HG03575 (cell line): Measurements from ENCODE around the gene TMCO2.
A peak's percentile ranks its signal among the peaks of the same experiment; 100 is the strongest.
"Not testable (repeated sequence)": the region's sequence is repeated elsewhere in the genome, so short reads cannot be mapped to it uniquely, and the experiment has no call there.

Experiments
- ATAC-seq: cut with Tn5 transposase; IDR thresholded peaks from one replicate; pipeline ENCODE4 v1.9.1; 2021; ENCODE audit not compliant: unreplicated experiment, insufficient number of reproducible peaks, low FRiP score; ENCODE audit errors: extremely low read depth

TMCO2 gene

GRCh38 chr1:40247655-40248054, at the start of gene TMCO2:
TMCO2 (plus strand) TSS chr1:40247937; CDS start chr1:40247994, 57 bp downstream.
- no peak for ATAC-seq

GRCh38 chr1:40199126-40199525, 48.6 kb upstream of the TMCO2 start:
- no peak for ATAC-seq

GRCh38 chr1:40204856-40205255, 42.9 kb upstream of the TMCO2 start:
- ATAC-seq = no peak

- ATAC-seq = no peak
Measured at GRCh38 chr1:40210511-40211204, 37.1 kb upstream of the TMCO2 start.

GRCh38 chr1:40218333-40218732, 29.4 kb upstream of the TMCO2 start:
- ATAC-seq = no peak

GRCh38 chr1:40221471-40221905, 26.2 kb upstream of the TMCO2 start:
- ATAC-seq = not testable (repeated sequence)

GRCh38 chr1:40221977-40222772, 25.6 kb upstream of the TMCO2 start:
- no peak for ATAC-seq

- ATAC-seq = no peak
Measured at GRCh38 chr1:40224040-40224439, 23.7 kb upstream of the TMCO2 start.

- ATAC-seq = no peak
Measured at GRCh38 chr1:40226192-40226591, 21.5 kb upstream of the TMCO2 start.

GRCh38 chr1:40232444-40232843, 15.3 kb upstream of the TMCO2 start:
- ATAC-seq = peak; percentile 81

GRCh38 chr1:40239626-40240025, 8.1 kb upstream of the TMCO2 start:
- ATAC-seq = no peak

GRCh38 chr1:40240390-40240789, 7.3 kb upstream of the TMCO2 start:
- no peak for ATAC-seq

- ATAC-seq = peak; percentile 9
Measured at GRCh38 chr1:40241362-40241761, 6.4 kb upstream of the TMCO2 start.

GRCh38 chr1:40243351-40243750, 4.4 kb upstream of the TMCO2 start:
- no peak for ATAC-seq

GRCh38 chr1:40244138-40244744, 3.5 kb upstream of the TMCO2 start:
- no peak for ATAC-seq

GRCh38 chr1:40245686-40246085, 2.1 kb upstream of the TMCO2 start:
- ATAC-seq = no peak

GRCh38 chr1:40248412-40248811, 675 bp downstream of the TMCO2 start:
- ATAC-seq = no peak

GRCh38 chr1:40251456-40251855, 3.7 kb downstream of the TMCO2 start:
- ATAC-seq = no peak

- ATAC-seq = no peak
Measured at GRCh38 chr1:40252601-40253000, 4.9 kb downstream of the TMCO2 start.

- ATAC-seq = no peak
Measured at GRCh38 chr1:40255231-40255630, 7.5 kb downstream of the TMCO2 start.
